ENCODE measurements around the gene OR51I2.

The OR51I2 gene

GRCh38 chr11:5449023-5449422, at the start of gene OR51I2:
Gene OR51I2 (plus strand): TSS chr11:5449323. CDS start chr11:5453489, 4,166 bp downstream.
- in situ Hi-C loops (cut with MboI; ENCODE audit: low sequenced_read_pairs): no loop called here

- in situ Hi-C loops (cut with MboI; ENCODE audit: low sequenced_read_pairs): no loop called here
These were observed 44.0 kb upstream of the OR51I2 start for GRCh38 chr11:5405173-5405572.

GRCh38 chr11:5420993-5421392, 28.1 kb upstream of the OR51I2 start:
- in situ Hi-C loops (cut with MboI; ENCODE audit: low sequenced_read_pairs): no loop called here

GRCh38 chr11:5421811-5422210, 27.3 kb upstream of the OR51I2 start, which contains the start of gene OR51Q1:
Gene OR51Q1 (plus strand): TSS chr11:5422111. CDS start chr11:5422201, 90 bp downstream.
- in situ Hi-C loops (cut with MboI; ENCODE audit: low sequenced_read_pairs): no loop called here

GRCh38 chr11:5423131-5423530, 26.0 kb upstream of the OR51I2 start:
- in situ Hi-C loops (cut with MboI; ENCODE audit: low sequenced_read_pairs): no loop called here

GRCh38 chr11:5441414-5441813, 7.7 kb upstream of the OR51I2 start, which contains the start of gene OR51I1:
Gene OR51I1 (minus strand): TSS chr11:5441514. CDS start chr11:5441514, 0 bp downstream.
- in situ Hi-C loops (cut with MboI; ENCODE audit: low sequenced_read_pairs): no loop called here

- in situ Hi-C loops (cut with MboI; ENCODE audit: low sequenced_read_pairs): no loop called here
These were observed 5.2 kb upstream of the OR51I2 start for GRCh38 chr11:5443835-5444393.

GRCh38 chr11:5449432-5449831, 309 bp downstream of the OR51I2 start:
- in situ Hi-C loops (cut with MboI; ENCODE audit: low sequenced_read_pairs): no loop called here

- in situ Hi-C loops (cut with MboI; ENCODE audit: low sequenced_read_pairs): no loop called here
These were observed 12.0 kb downstream of the OR51I2 start for GRCh38 chr11:5460983-5461621.

- in situ Hi-C loops (cut with MboI; ENCODE audit: low sequenced_read_pairs): no loop called here
These were observed 18.4 kb downstream of the OR51I2 start for GRCh38 chr11:5467527-5467926.

GRCh38 chr11:5473921-5474320, 24.8 kb downstream of the OR51I2 start:
- in situ Hi-C loops (cut with MboI; ENCODE audit: low sequenced_read_pairs): no loop called here

GRCh38 chr11:5476186-5476819, 27.2 kb downstream of the OR51I2 start:
- in situ Hi-C loops (cut with MboI; ENCODE audit: low sequenced_read_pairs): no loop called here

- in situ Hi-C loops (cut with MboI; ENCODE audit: low sequenced_read_pairs): no loop called here
These were observed 36.9 kb downstream of the OR51I2 start for GRCh38 chr11:5486003-5486402.

- in situ Hi-C loops (cut with MboI; ENCODE audit: low sequenced_read_pairs): no loop called here
These were observed 37.3 kb downstream of the OR51I2 start for GRCh38 chr11:5486421-5486820.

- in situ Hi-C loops (cut with MboI; ENCODE audit: low sequenced_read_pairs): no loop called here
These were observed 39.3 kb downstream of the OR51I2 start, which contains the start of gene OR52D1 for GRCh38 chr11:5488385-5488784. Gene OR52D1 (plus strand): TSS chr11:5488685. CDS start chr11:5488707, 22 bp downstream.

- in situ Hi-C loops (cut with MboI; ENCODE audit: low sequenced_read_pairs): no loop called here
These were observed 39.8 kb downstream of the OR51I2 start for GRCh38 chr11:5488798-5489399.

- in situ Hi-C loops (cut with MboI; ENCODE audit: low sequenced_read_pairs): no loop called here
These were observed 40.6 kb downstream of the OR51I2 start for GRCh38 chr11:5489576-5490357.

- in situ Hi-C loops (cut with MboI; ENCODE audit: low sequenced_read_pairs): no loop called here
These were observed 50.5 kb downstream of the OR51I2 start for GRCh38 chr11:5499671-5500070.

- in situ Hi-C loops (cut with MboI; ENCODE audit: low sequenced_read_pairs): no loop called here
These were observed 51.3 kb downstream of the OR51I2 start for GRCh38 chr11:5500393-5500801.

- in situ Hi-C loops (cut with MboI; ENCODE audit: low sequenced_read_pairs): no loop called here
These were observed 55.3 kb downstream of the OR51I2 start for GRCh38 chr11:5504403-5504921.
